Endothelial cell of umbilical vein (primary cell): ENCODE results near the gene ATP1B3. TPM values are rescaled to one million over a fixed set of nuclear protein-coding genes. Genes with fewer than 3 reads are reported as not detected.

Experiments
- BruUV-seq: library from RNA; stranded (reverse); fragments of 400-500 nt; replicated peaks from 2 replicates; lab custom pipeline; 2021; lab: Mats Ljungman, UMichigan
- CTCF ChIA-PET: fragments of 300-600, 350-600 bp; sonication (Branson Sonifier 250); formaldehyde crosslinking; loops from one replicate; lab custom pipeline; 2021; ENCODE audit warnings: antibody characterized with exemption, inconsistent platforms; lab: Charles Lee
- POLR2A ChIA-PET: fragments of 300-600, 350-600 bp; sonication (Branson Sonifier 250); formaldehyde crosslinking; loops from one replicate; lab custom pipeline; 2021; ENCODE audit warnings: antibody characterized with exemption, inconsistent platforms; lab: Charles Lee
- DNase-seq: peaks from one replicate; pipeline ENCODE4 v3.0.0-alpha.2; 2011; ENCODE audit warnings: low read depth, low spot score
- FAIRE-seq: peaks from 2 replicates; lab custom pipeline; 2011; peaks lifted over from hg19 to GRCh38; lab: Jason Lieb, UNC
- H2AFZ ChIP-seq: 2 replicates; pipeline ENCODE4 v1.6.0; 2012; ENCODE audit warnings: low read depth, low read length, control low read depth, inconsistent platforms
- H3K27ac ChIP-seq: 2 replicates; pipeline ENCODE4 v1.5.1; 2011; ENCODE audit warnings: low read depth, mild to moderate bottlenecking, control low read depth, low read length, moderate library complexity; ENCODE audit not compliant: insufficient read depth
- H3K27me3 ChIP-seq, 2 experiments: 2 replicates each; pipeline versions ENCODE4 v1.6.0 to v1.6.1; 2011; ENCODE audit warnings: low read length in 2 of 2, mixed read lengths in 1 of 2; ENCODE audit not compliant: control insufficient read depth in 2 of 2, insufficient read depth in 2 of 2
- H3K36me3 ChIP-seq, 2 experiments: 2 replicates in 1 of 2; 3 replicates in 1 of 2; pipeline ENCODE4 v1.5.1; 2011; ENCODE audit warnings: low read length in 2 of 2, mild to moderate bottlenecking in 1 of 2, moderate library complexity in 1 of 2; ENCODE audit not compliant: control insufficient read depth in 2 of 2, insufficient read depth in 2 of 2; ENCODE audit errors: extremely low read depth in 1 of 2
- H3K4me1 ChIP-seq: 3 replicates; pipeline ENCODE4 v1.5.1; 2011; ENCODE audit warnings: mild to moderate bottlenecking, low read length; ENCODE audit not compliant: control insufficient read depth, insufficient read depth; ENCODE audit errors: extremely low read depth
- H3K4me2 ChIP-seq: 2 replicates; pipeline ENCODE4 v1.6.1; 2011; ENCODE audit warnings: low read length, control low read depth, mixed read lengths; ENCODE audit not compliant: insufficient read depth
- H3K4me3 ChIP-seq, 3 experiments: fragments of 200-600 bp in 1 of 3; sonication (generic), shearing (Covaris generic) in 1 of 3; replicated peaks in 1 of 3; 2 replicates each; pipeline ENCODE4 v1.5.1; 2011 to 2016; ENCODE audit warnings: control low read depth in 3 of 3, low read length in 3 of 3, mild to moderate bottlenecking in 2 of 3, inconsistent platforms in 1 of 3, low read depth in 1 of 3, moderate library complexity in 1 of 3; ENCODE audit not compliant: insufficient read depth in 1 of 3
- H3K79me2 ChIP-seq: 2 replicates; pipeline ENCODE4 v1.6.0; 2012; ENCODE audit warnings: low read length, inconsistent platforms; ENCODE audit not compliant: control insufficient read depth, insufficient read depth
- H3K9ac ChIP-seq: replicated peaks from 2 replicates; pipeline ENCODE3; 2011; ENCODE audit warnings: low read length, control low read depth; ENCODE audit not compliant: insufficient read depth; ENCODE audit errors: extremely low read depth
- H3K9me1 ChIP-seq: replicated peaks from 3 replicates; pipeline ENCODE4 v1.6.0; 2011; ENCODE audit warnings: mild to moderate bottlenecking, low read length; ENCODE audit not compliant: control insufficient read depth, insufficient read depth; ENCODE audit errors: extremely low read depth
- H3K9me3 ChIP-seq: replicated peaks from 2 replicates; pipeline ENCODE4 v1.5.1; 2012; ENCODE audit warnings: low read length, inconsistent platforms; ENCODE audit not compliant: control insufficient read depth, insufficient read depth
- H4K20me1 ChIP-seq: replicated peaks from 2 replicates; pipeline ENCODE3; 2011; ENCODE audit warnings: mild to moderate bottlenecking, low read length; ENCODE audit not compliant: control insufficient read depth, insufficient read depth; ENCODE audit errors: extremely low read depth
- EZH2 ChIP-seq: IDR thresholded peaks from 2 replicates; pipeline ENCODE4 v1.6.1; 2012; ENCODE audit warnings: borderline replicate concordance, low read depth, mild to moderate bottlenecking, moderate library complexity, low read length, inconsistent platforms; ENCODE audit not compliant: severe bottlenecking
- FOS ChIP-seq: IDR thresholded peaks from 2 replicates; pipeline ENCODE4 v1.6.1; 2011; ENCODE audit warnings: mild to moderate bottlenecking, low read length, moderate library complexity, borderline replicate concordance; ENCODE audit not compliant: insufficient read depth
- GATA2 ChIP-seq: IDR thresholded peaks from 2 replicates; pipeline ENCODE4 v1.7.0; 2011; ENCODE audit warnings: low read depth, mild to moderate bottlenecking, moderate library complexity, mixed read lengths, low read length; ENCODE audit not compliant: insufficient read length, insufficient read depth
- JUN ChIP-seq: IDR thresholded peaks from 2 replicates; pipeline ENCODE4 v1.6.1; 2011; ENCODE audit warnings: borderline replicate concordance, low read depth; ENCODE audit not compliant: insufficient read length, insufficient read depth
- MAX ChIP-seq: IDR thresholded peaks from 2 replicates; pipeline ENCODE4 v1.6.1; 2011; ENCODE audit not compliant: insufficient read depth, insufficient read length
- MYC ChIP-seq: IDR thresholded peaks from one replicate; pipeline ENCODE4 v1.6.1; 2011; ENCODE audit warnings: mild to moderate bottlenecking, low read depth, low read length
- POLR2A ChIP-seq: IDR thresholded peaks from 2 replicates; pipeline ENCODE4 v1.6.1; 2012; ENCODE audit warnings: low read depth, mild to moderate bottlenecking, control low read depth, low read length
- POLR2AphosphoS5 ChIP-seq: IDR thresholded peaks from 2 replicates; pipeline ENCODE4 v1.6.1; 2012; ENCODE audit warnings: low read depth, mild to moderate bottlenecking, control low read depth, low read length, moderate library complexity; ENCODE audit not compliant: insufficient read depth
- dilution Hi-C: fragments of 300-500 bp; cut with MboI; formaldehyde crosslinking; loops from one replicate; pipeline ENCODE4 v1.15.0; 2019; ENCODE audit warnings: low sequenced_read_pairs; ENCODE audit not compliant: extremely low pct_ligation_motif_present
- intact Hi-C: fragments of 100-400 bp; cut with micrococcal nuclease; formaldehyde crosslinking; loops from one replicate; pipeline ENCODE4 v1.10.0; 2022
- polyA plus RNA-seq, 4 experiments: library from polyadenylated mRNA; depleted of rRNA in 3 of 4; stranded (reverse) in 3 of 4; unstranded in 1 of 4; fragments of >200 nt; gene quantifications; 2 replicates each; pipeline versions ENCODE4 v1.2.1 to v1.2.3, GENCODE V29; 2011 to 2012; ENCODE audit warnings: missing spikeins in 1 of 4
- total RNA-seq: library from RNA; stranded (reverse); gene quantifications from 2 replicates; pipeline ENCODE4 v1.2.3, GENCODE V29; 2021
- TF ChIP-seq, protein P1 (sequence below), 2 donors: IDR thresholded peaks; 1 replicate in 1 of 2; 2 replicates in 1 of 2; pipeline ENCODE4 v1.5.1; 2011; ENCODE audit warnings: low read length in 2 of 2, mild to moderate bottlenecking in 2 of 2, moderate library complexity in 2 of 2, control low read depth in 1 of 2, inconsistent platforms in 1 of 2, low read depth in 1 of 2; ENCODE audit not compliant: insufficient read depth in 1 of 2; ENCODE audit errors: extremely low read depth in 1 of 2

Gene ATP1B3
- total and polyA plus RNA-seq, 2 donors (not counting 3 experiments of a cell fraction or from before 2014, with no cell fraction given), result 227 to 279 TPM

GRCh38 chr3:141920701-141921100, 44.3 kb downstream of the ATP1B3 start:
- no peak for DNase-seq
- BruUV-seq, result no TSS peak
- Histone ChIP-seq H3K27ac (no peak overlapping the region), H3K9me1 (no peaks in the 10 kb centered on the region), H3K4me2 (no peak overlapping the region), H3K79me2 (no peaks in the 10 kb centered on the region), H3K9ac (no peak overlapping the region), H3K9me3 (no peaks in the 10 kb centered on the region), H4K20me1 (no peaks in the 10 kb centered on the region), H3K36me3 (peaks cover 4 to 10% of the 10 kb centered on the region in 2 experiments), H2AFZ (no peak overlapping the region), H3K4me3 (no peak overlapping the region), H3K27me3 (no peaks in the 10 kb centered on the region), H3K4me1 (no peaks in the 10 kb centered on the region)
- dilution Hi-C loops (no loop called here), intact Hi-C loops (no loop called here)
- TF ChIP-seq EZH2, result no peak
- TF ChIP-seq GATA2, result no peak
- no peak for TF ChIP-seq POLR2AphosphoS5
- no peak for TF ChIP-seq MAX
- TF ChIP-seq FOS, result no peak
- no peak for TF ChIP-seq MYC
- no peak for TF ChIP-seq POLR2A
- TF ChIP-seq, protein P1, sequence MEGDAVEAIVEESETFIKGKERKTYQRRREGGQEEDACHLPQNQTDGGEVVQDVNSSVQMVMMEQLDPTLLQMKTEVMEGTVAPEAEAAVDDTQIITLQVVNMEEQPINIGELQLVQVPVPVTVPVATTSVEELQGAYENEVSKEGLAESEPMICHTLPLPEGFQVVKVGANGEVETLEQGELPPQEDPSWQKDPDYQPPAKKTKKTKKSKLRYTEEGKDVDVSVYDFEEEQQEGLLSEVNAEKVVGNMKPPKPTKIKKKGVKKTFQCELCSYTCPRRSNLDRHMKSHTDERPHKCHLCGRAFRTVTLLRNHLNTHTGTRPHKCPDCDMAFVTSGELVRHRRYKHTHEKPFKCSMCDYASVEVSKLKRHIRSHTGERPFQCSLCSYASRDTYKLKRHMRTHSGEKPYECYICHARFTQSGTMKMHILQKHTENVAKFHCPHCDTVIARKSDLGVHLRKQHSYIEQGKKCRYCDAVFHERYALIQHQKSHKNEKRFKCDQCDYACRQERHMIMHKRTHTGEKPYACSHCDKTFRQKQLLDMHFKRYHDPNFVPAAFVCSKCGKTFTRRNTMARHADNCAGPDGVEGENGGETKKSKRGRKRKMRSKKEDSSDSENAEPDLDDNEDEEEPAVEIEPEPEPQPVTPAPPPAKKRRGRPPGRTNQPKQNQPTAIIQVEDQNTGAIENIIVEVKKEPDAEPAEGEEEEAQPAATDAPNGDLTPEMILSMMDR (IDR thresholded peaks at IDR 0.05; ENCODE audit: extremely low read depth in 1 of 2, insufficient read depth in 1 of 2, low read depth in 1 of 2, low read length in 2 of 2), result no peak
- TF ChIP-seq JUN, result no peak
- ChIA-PET POLR2A (no interaction called here), CTCF (no interaction called here)
- no peak for FAIRE-seq
